GM19351 (cell line): ENCODE results near the gene TRIM15.

ENCODE experiments used
- ATAC-seq: cut with Tn5 transposase; IDR thresholded peaks from one replicate; pipeline ENCODE4 v1.9.1; 2021; ENCODE audit warnings: mild to moderate bottlenecking, moderate library complexity; ENCODE audit not compliant: unreplicated experiment

TRIM15 gene

DNA sequence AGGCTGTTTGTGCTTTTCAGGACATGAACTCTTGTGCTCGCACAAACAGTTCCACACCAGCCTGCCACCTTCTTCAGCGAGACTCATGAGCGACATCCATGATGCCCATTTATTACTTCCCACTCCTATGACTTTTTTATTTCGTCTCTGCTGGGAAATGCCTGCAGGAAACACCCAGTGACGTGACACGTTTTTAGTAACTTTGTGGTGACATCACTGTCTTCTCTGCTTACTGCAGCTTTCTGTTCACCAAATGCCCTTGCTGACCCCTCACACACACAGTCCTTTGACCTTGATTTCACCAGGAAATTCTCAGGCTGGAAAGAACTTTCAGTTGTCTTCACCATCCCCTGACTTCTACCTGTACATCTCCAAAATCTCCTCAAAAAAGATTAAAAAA is 18.5 kb upstream of the TRIM15 start:
- ATAC-seq: no peak

GRCh38 chr6:30145818-30146217 is 17.5 kb upstream of the TRIM15 start:
- ATAC-seq: no peak

GRCh38 chr6:30147096-30147495 is 16.2 kb upstream of the TRIM15 start:
- ATAC-seq: no peak

DNA sequence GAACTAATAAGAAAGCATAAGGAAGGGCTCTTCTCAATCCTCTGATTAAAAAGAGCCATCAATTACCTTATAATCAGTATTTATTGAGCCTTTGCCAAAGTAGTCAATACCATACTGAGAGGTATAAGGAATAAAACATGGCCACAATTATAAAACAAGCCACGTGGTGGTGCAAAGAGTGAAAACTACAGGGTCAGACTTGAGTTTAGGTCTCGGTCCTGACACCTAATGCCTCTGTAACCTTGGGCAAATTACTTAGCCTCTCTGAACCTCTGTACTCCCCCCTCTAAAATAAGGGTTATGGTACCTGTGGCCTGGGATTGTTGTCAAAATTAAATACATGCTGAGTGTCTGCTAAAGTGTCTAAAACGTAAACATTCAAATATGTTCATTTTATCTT is 14.1 kb upstream of the TRIM15 start:
- no peak for ATAC-seq

DNA sequence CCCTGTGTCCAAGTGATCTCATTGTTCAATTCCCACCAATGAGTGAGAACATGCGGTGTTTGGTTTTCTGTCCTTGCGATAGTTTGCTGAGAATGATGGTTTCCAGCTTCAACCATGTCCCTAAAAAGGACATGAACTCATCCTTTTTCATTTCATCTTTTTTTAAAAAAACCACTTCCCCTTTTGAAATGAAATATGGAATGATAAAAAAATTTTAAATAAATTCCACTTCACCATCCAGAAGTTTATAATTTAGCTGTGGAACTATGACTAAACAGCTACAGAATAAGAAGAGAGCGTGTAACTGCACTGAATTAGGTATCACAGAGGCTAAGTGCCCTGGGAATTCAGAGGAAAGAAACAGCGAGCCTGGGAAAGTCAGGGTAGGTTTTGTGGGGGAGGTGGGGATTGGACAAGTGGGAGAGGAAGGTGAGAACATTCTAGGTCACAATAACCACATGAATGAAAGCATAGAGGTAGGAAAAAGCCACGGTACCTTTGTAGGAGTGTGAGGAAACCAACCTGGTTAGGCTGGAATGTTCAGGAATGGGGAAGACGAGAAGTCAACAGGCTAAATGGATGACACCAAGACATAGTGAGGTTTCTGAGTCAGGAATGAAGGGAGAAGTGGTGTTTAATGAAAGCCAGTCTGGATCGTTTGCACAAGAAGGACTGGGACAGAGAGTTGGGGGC is 13.3 kb upstream of the TRIM15 start:
- ATAC-seq: no peak

DNA sequence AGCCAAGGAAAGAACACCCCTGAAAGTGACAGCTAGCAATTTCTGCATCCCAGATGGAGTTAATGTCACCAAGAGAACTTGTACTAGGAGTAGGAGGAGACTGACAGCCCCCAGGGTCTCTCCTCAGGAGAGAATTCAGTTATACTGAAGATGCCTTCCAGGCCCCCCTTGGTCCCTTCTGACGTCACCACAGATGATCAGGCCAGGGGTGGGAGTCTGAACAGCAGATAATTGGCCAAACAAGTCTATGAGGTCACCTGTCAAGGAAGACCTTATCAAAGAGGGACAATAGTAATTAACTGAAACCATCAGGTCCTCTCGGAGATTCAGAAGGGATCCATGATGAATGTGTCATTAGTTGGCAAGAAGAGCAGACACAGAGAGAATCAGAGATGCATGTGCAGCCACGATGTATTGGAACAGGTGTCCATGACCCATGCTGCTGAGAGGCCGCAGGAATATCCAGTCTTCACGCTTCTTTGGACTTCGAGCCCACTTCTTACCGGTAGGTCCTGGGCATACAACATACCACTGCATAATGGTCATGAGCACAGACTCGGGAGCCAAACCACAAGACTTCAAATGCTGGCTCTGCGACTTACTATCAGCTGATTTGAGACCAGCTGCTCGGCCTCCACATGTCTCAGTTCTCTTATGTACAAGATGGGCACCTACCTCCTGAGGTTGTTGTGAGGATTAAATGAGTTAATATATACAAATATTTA is 12.5 kb upstream of the TRIM15 start:
- ATAC-seq: no peak

GRCh38 chr6:30151580-30151979 is 11.8 kb upstream of the TRIM15 start:
- no peak for ATAC-seq

- ATAC-seq: no peak
Observed at GRCh38 chr6:30152016-30152673, 11.2 kb upstream of the TRIM15 start.

GRCh38 chr6:30152910-30153610 is 10.3 kb upstream of the TRIM15 start:
- no peak for ATAC-seq

DNA sequence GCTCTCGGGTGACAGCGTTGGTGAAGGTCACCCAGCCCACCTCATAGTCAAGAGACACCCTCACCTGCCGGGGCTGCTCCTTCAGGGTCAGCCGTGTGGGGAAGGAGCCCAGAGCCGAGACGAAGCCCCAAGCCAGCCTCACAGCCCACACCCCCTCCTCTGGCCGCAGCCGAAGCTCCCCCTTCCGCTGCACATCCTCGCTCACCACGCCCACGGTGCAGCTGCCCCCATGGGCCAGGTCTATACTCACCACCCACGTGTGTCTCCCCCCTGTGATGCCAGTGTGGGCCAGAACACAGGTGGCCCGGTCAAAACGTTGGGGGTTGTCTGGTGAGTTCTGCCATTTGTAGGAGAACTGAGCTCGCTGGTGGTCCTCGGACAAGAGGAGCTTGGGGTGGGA is 9.3 kb upstream of the TRIM15 start:
- ATAC-seq: no peak

- no peak for ATAC-seq
Observed at GRCh38 chr6:30154709-30155519, 8.4 kb upstream of the TRIM15 start.

DNA sequence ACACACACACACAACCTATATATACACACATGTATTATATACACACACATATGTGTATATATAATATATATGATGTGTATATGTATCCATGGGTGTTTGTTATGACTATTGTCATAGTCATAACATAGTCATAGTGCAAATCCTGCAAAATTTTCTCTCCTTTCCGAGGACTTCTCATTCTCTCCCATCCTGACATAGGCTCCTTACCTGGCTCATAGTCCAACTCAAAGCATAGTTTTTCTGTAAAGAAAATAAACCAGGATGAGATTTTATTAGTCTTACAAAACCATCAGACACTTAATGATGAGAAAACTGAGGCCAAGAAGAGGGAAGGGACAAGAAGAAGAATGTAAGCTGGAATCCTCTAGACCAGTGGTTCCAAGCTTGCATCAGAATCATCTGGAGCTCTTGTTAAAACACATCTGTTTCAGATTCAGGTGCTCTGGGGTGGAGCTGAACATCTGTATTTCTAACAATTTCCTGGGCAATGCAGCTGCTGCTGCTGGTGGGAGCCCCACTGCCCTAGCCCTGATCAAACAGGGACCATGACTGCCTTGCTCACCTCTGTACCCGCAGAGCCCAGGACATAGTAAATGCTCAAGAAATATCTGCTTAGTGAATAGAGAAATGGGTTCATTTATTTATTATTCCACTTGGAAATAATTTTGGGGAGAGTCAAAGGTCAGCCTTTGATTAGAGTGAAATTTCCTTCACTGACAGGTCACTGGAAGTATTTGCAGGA is 7.7 kb upstream of the TRIM15 start:
- no peak for ATAC-seq

GRCh38 chr6:30156262-30156599 is 7.1 kb upstream of the TRIM15 start:
- no peak for ATAC-seq

DNA sequence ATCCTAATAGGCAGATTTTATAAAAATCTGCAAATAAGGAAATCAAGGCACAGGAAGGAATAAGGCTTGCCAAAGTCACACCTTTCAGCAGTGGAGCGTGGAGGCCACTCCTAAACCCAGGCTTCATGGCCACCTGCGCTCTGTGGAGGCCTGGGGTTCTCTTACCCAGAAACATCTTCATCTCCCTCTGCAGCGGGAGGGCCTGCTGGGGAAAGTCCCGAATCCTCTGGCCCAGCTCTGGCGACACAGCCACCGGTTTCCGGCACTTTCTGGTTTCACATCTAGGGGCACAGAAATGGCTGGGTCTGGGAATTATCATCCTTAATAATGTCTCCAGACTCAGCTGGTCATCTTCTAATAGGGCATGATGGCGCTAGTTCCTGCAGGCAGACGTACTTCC is 6.6 kb upstream of the TRIM15 start:
- no peak for ATAC-seq

GRCh38 chr6:30157581-30157980 is 5.8 kb upstream of the TRIM15 start:
- no peak for ATAC-seq

DNA sequence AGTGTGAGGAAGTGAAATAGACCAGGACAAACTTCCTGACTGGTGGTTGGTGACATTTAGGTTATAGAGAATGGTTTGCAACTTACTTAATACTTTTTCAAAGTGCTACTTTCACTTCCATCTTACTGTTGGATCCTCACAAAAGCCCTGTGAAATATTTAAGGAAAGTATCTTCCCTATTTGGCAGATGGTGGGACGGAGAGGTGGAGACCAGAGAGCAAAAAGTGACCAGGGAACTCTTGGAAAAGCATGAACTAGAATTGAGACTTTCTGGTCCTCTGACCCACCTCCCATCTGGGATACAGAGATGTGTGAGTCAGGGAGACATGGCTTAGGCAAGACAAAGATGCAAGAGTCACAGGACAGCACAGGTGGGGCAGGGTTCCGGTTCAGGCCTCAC is 5.3 kb upstream of the TRIM15 start:
- ATAC-seq: no peak

GRCh38 chr6:30158475-30159040 is 4.8 kb upstream of the TRIM15 start:
- ATAC-seq: no peak

DNA sequence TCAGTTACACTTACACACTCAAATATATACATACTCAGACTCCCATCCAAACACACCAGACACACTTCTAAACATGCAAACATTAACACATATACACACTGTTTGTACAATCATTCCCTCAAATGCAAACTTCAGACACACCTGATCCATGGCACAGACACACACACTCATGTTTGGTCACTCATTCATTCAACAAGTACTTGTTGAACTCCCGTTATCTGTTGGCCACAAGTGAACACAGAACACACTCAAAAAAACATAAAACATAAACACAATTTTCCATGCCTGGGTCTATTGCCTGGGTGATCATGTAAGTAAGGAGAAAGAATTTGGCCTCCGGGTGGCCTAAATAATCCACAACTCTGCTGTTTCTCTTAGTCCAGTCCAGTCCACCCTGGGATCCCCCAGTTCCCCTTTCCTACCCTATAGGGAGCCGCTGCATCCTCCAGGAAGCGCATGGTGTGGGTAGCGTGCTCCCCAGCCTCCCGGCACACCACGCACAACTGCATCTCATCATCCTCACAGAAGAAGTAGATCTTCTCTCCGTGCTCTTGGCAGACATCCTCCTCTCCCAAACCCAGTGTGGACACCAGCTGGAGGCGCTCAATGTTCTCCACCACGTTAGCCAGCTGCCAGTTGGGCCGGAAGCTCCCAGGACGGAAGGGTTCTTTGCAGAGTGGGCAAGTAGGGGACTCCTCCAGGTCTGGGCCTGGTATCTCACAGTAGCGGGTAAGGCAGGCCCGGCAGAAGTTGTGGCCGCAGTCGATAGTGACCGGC is 3.1 kb upstream of the TRIM15 start:
- no peak for ATAC-seq
